Skeletal muscle tissue (tissue), 4 donors: Measurements from ENCODE around the gene PPL. TPM values are rescaled to one million over a fixed set of nuclear protein-coding genes. Genes with fewer than 3 reads are reported as not detected.

Source experiments
- H3K27ac ChIP-seq: one replicate; pipeline ENCODE4 v1.7.0; 2013; ENCODE audit warnings: mild to moderate bottlenecking, low read depth, low read length, inconsistent platforms
- H3K27me3 ChIP-seq, 3 donors: one replicate each; pipeline ENCODE4 v1.7.0; 2013; ENCODE audit warnings: low read length in 3 of 3; ENCODE audit not compliant: control insufficient read depth in 3 of 3, insufficient read depth in 3 of 3
- H3K36me3 ChIP-seq, 3 donors: one replicate each; pipeline ENCODE4 v1.7.0; 2013; ENCODE audit warnings: low read length in 3 of 3; ENCODE audit not compliant: control insufficient read depth in 3 of 3, insufficient read depth in 3 of 3
- H3K4me1 ChIP-seq, 3 donors: one replicate each; pipeline ENCODE4 v1.7.0; 2013; ENCODE audit warnings: low read length in 3 of 3, mild to moderate bottlenecking in 3 of 3; ENCODE audit not compliant: control insufficient read depth in 3 of 3, insufficient read depth in 3 of 3
- H3K4me3 ChIP-seq, 3 donors: one replicate each; pipeline ENCODE4 v1.7.0; 2013; ENCODE audit warnings: low read length in 3 of 3
- H3K9ac ChIP-seq, 3 donors: one replicate each; pipeline ENCODE4 v1.7.0; 2013; ENCODE audit warnings: low read length in 3 of 3, mild to moderate bottlenecking in 3 of 3, moderate library complexity in 2 of 3, low read depth in 1 of 3
- H3K9me3 ChIP-seq, 3 donors: one replicate each; pipeline ENCODE4 v1.7.0; 2013; ENCODE audit warnings: low read length in 3 of 3; ENCODE audit not compliant: control insufficient read depth in 3 of 3
- total RNA-seq: library from RNA; depleted of rRNA; stranded (reverse); fragments of >200 nt; gene quantifications from one replicate; pipeline ENCODE4 v1.2.3, GENCODE V29; 2014
- donor health status: Osteomylitis.

Gene PPL
- total RNA-seq, 1 donor from 2014 or later, result 1.6 TPM

DNA sequence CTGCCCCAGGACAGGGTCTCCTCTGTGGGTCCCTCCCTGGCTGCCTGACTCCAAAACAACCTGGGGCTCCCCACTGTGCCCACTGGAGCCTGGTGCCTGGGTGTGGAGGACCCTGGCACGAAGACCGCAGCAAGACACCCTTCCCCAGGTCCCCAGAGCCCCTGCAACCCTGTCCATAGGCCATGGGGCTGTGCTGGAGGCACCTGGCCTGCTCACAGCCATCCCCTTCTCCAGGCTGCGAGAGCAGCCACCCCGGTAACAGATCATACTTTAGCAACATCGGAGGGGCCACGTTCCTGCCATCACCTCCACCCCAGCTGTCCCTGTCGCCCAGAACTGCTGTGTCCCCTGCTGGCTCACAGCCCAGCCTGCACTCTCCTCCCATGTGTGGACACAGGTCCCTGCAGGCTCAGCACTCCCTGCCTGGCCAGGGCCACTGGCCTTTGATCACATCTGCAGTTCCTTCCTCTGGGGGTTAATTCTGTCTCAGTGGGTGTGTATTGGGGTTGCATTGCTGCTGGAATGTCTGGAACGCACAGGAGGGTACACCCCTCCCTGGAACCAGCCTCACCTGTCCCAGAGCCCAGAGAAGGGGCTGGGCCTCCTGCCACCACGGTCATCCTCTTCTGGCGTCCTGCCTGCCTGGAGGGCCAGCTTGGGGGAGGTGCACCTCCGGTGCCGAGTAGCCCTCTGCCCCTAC, 12.2 kb downstream of the PPL start:
- no peak overlapping the region for H3K27ac ChIP-seq
- H3K4me3 ChIP-seq, result no peak overlapping the region
- H3K9me3 ChIP-seq, result peaks cover 0 to 6% (median 2%) of the 10 kb centered on the region in 3 donors
- no peaks in the 10 kb centered on the region for H3K36me3 ChIP-seq
- peaks cover 0 to 9% (median 5%) of the 10 kb centered on the region in 3 donors for H3K4me1 ChIP-seq
- no peaks in the 10 kb centered on the region for H3K27me3 ChIP-seq
- no peak overlapping the region for H3K9ac ChIP-seq

DNA sequence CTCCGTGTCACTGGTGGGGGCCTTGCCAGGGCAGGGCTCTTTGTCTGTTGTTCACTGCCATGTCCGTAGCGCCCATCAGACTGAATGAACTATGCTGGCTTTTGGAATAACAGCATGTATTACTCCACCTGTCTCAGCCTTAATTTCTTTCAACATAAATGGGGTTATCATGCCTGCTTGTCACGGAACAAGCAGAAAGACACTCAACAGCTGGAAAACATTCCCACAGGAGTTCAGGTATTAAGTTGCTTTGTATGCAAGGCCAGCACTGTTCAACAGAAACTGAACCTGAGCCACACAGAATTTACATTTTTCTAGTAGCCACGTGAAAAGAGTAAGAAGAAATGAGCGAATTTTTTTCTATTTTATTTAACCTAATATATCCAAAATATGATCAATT, 13.1 kb downstream of the PPL start:
- Histone ChIP-seq H3K36me3 (no peaks in the 10 kb centered on the region), H3K9me3 (peaks cover 0 to 6% (median 2%) of the 10 kb centered on the region in 3 donors), H3K9ac (no peak overlapping the region), H3K27me3 (no peaks in the 10 kb centered on the region), H3K27ac (no peak overlapping the region), H3K4me3 (no peak overlapping the region), H3K4me1 (peaks cover 0 to 9% (median 5%) of the 10 kb centered on the region in 3 donors)

- no peak overlapping the region for H3K27ac ChIP-seq
- H3K27me3 ChIP-seq, result no peaks in the 10 kb centered on the region
- H3K36me3 ChIP-seq, result no peaks in the 10 kb centered on the region
- H3K9ac ChIP-seq, result no peak overlapping the region
- peaks cover 0 to 9% (median 5%) of the 10 kb centered on the region in 3 donors for H3K4me1 ChIP-seq
- H3K4me3 ChIP-seq, result no peak overlapping the region
- peaks cover 0 to 6% (median 2%) of the 10 kb centered on the region in 3 donors for H3K9me3 ChIP-seq
These were observed 14.1 kb downstream of the PPL start for GRCh38 chr16:4922721-4923342.

GRCh38 chr16:4920826-4921225, 16.1 kb downstream of the PPL start:
- Histone ChIP-seq H3K36me3 (no peaks in the 10 kb centered on the region), H3K4me3 (no peak overlapping the region), H3K9ac (no peak overlapping the region), H3K9me3 (no peaks in the 10 kb centered on the region), H3K4me1 (peaks cover 0 to 9% (median 5%) of the 10 kb centered on the region in 3 donors), H3K27me3 (no peaks in the 10 kb centered on the region), H3K27ac (no peak overlapping the region)

DNA sequence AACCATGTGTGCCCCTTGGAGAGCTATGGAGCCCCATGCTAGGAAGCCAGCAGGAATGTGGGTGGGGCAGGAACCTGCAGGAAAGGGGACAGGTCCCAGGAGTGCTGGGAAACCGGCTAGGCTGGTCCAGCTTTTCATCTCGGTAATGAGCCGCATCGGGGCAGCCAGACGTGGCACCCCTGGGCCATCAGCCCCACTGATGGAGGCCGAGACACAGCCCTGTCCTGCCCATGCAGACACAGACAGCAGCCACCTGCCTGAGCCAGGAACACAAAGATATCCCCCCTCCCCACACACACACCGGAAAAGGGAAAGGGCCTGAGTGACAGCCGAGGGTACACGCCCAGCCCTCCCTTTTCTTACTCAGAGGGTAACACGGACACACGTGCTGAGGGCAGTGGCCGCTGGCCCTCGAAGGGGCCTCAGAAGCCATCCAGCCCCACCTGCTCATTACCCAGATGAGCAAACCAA, 18.1 kb downstream of the PPL start:
- Histone ChIP-seq H3K27ac (no peak overlapping the region), H3K27me3 (no peaks in the 10 kb centered on the region), H3K9ac (no peak overlapping the region), H3K4me1 (no peaks in the 10 kb centered on the region), H3K9me3 (no peaks in the 10 kb centered on the region), H3K4me3 (no peak overlapping the region), H3K36me3 (no peaks in the 10 kb centered on the region)

DNA sequence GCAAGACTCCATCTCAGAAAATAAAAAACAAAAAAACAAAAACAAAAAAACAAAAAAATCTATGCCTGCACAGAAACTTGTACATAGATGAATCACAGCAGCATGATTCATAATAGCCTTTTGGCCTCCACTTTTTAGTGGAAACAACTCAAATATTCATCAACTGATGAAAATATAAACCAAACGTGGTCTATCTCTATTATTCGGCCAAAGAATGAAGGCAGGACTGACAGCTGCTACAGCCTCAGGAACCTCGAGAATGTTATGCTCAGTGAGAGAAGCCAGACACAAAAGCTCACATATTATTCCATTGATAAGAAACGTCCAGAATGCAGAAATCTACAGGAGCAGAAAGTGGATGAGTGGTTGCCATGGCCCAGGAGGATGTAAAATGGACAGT, 19.8 kb downstream of the PPL start:
- Histone ChIP-seq H3K27ac (no peak overlapping the region), H3K36me3 (no peaks in the 10 kb centered on the region), H3K27me3 (no peaks in the 10 kb centered on the region), H3K4me1 (no peaks in the 10 kb centered on the region), H3K9me3 (no peaks in the 10 kb centered on the region), H3K9ac (no peak overlapping the region), H3K4me3 (no peak overlapping the region)

DNA sequence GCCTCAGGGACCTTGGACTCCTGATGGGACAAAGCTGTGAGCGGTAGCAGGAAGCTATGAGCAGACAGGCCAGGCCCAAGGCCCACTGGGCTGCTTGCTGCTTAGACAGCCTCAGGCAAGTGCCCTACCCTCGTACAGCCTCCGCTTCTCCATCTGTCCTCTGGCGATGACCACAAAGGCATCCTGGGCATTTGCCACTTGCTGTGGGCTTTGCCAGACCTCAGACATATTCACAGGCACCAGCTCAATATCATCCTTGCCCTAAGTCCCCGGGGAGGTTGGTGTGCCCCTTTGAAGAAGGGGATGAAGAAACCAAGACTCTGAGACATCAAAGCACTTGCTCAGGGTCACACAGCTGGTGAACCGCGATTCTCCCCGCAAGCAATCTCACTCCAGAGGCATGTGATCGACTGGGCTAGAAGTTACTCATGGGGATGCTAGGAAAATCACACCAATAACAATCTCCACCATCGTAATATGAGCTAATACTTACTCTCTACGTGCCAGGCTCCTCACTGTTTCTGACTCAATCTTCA, 21.7 kb downstream of the PPL start:
- Histone ChIP-seq H3K9ac (no peak overlapping the region), H3K36me3 (no peaks in the 10 kb centered on the region), H3K4me1 (no peaks in the 10 kb centered on the region), H3K4me3 (no peak overlapping the region), H3K27ac (no peak overlapping the region), H3K27me3 (no peaks in the 10 kb centered on the region), H3K9me3 (no peaks in the 10 kb centered on the region)

- Histone ChIP-seq H3K27ac (no peak overlapping the region), H3K4me3 (no peak overlapping the region), H3K36me3 (no peaks in the 10 kb centered on the region), H3K4me1 (no peaks in the 10 kb centered on the region), H3K27me3 (no peaks in the 10 kb centered on the region), H3K9ac (no peak overlapping the region), H3K9me3 (no peaks in the 10 kb centered on the region)
These were observed 22.3 kb downstream of the PPL start for GRCh38 chr16:4914528-4915225.

DNA sequence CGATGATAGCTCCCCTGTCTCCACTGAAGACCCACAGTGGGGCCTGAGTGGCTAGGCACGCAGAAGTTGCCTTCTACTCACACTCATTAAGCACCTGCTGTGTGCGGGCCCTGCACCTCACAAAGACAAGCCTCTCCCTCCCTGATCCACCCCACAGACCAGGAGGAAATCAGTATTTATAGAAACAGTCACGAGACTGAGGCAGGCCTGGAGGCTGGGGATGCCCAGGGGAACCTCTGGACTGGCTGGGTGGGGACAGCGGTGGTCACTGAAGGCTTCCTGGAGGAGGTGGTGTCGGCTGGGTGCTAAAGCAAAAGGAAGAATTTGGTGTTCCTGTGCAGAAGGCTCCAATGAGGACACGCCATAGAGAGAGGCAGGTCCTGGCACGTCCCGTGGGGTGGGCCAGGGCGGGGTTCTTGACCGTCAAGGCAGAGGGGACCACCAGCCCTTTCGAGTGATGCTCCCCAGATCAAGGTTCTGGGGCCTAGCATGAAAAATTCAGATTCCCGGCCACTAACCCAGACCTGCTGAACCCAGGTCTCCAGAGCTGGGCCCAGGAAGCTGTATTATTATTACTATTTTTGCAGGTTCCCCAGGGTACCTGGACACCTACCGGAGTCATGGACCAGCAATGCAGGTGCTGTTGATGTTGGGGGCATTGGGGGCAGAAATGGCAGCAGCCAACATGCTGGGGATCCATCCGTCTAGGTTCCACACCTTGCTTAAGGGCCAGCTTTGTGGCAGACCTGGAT, 23.0 kb downstream of the PPL start:
- H3K27ac ChIP-seq, result no peak overlapping the region
- no peaks in the 10 kb centered on the region for H3K9me3 ChIP-seq
- no peak overlapping the region for H3K4me3 ChIP-seq
- H3K36me3 ChIP-seq, result no peaks in the 10 kb centered on the region
- H3K4me1 ChIP-seq, result no peaks in the 10 kb centered on the region
- H3K27me3 ChIP-seq, result no peaks in the 10 kb centered on the region
- H3K9ac ChIP-seq, result no peak overlapping the region
